SIG-M5 treated with dmso at 0.1 percent for 504 hours (cell line): ENCODE data around the gene METTL24.
A peak's percentile ranks its signal among the peaks of the same experiment; 100 is the strongest.

ENCODE experiments used
- DNase-seq: peaks from one replicate; lab custom pipeline; 2025; ENCODE audit not compliant: unreplicated experiment; lab: John Stamatoyannopoulos, UW

The METTL24 gene

DNA sequence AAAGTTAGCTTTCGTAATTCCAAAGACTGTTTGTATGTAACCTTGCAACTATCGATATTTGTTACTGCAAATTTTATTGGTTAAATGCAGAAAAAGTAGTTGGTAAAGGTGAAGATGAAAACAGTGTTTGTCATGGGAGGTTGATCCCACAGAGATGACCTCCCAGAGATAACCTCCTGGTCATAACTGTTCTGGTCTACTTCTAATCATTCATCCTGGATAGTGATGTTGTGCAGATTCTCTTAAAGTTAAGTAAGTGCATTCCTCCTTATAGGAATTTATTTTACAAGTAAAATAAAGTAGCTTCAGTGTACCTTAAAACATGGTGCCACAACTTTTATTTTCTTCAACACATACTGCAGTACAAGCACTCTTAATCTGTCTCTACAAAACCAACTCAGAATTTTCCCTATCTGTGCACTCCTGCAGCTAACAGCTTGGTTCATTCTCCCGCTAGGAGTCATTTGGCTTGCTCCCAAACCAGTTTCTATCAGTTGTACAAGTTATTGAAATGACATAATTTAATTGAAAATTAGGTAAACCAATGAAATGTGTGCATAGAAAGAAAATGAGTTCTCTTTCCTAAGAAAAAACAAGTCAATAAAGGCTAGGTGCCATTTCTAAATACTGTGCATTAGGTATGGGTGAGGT is 19.2 kb downstream of the METTL24 start:
- DNase-seq = no peak

DNA sequence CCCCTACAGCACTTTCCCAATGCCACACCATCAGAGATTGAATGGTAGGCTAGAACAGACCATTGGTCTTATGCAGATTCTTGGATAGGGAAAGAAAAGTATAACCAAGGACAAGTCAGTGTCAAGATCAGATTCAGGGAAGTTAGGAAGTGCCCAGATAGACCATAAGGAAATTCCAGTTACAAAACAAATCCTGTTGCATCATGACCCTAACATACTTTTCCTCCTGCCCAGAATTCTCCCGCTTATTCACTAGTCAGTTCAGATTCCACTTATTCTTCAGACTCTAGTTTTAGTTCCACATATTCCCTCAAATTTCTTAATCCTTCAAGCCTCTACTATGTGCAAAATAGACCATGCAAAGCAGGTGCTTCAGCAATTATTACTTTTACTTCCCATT is 20.7 kb downstream of the METTL24 start:
- DNase-seq = no peak

DNA sequence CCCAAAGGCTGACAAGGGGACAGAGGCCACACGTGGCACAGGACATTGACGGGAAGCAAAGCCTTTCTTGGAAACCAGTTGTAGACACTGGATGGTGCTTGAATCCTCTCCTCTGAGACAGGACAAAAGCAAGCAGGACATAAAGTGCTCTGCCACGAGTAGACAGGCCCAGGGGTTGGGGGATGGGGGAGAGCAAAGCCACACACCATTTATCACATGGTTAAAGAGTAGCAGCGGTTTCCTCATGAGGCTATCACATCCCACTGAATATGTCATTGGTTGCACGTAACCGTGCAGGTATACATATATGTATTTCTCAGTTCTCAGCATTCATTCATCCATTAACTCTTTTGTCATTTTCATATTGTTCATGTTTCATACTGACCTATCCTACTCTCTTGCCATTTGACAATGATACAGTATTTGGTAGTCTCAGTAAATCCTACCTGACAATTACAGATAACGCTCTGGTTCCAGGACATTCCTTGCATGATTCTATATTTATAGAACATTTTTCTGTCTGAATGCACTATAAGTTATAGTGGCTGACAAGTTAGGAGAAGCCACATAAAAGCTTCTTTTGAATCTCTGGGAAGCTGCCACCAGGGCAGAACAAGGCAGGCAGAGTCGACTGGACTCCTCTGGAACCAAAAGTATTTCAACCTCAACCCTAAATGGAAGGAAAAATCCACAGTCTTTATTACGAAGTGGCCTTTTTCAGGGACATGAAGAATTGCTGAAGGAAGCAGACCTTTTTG is 23.5 kb downstream of the METTL24 start:
- no peak for DNase-seq

DNA sequence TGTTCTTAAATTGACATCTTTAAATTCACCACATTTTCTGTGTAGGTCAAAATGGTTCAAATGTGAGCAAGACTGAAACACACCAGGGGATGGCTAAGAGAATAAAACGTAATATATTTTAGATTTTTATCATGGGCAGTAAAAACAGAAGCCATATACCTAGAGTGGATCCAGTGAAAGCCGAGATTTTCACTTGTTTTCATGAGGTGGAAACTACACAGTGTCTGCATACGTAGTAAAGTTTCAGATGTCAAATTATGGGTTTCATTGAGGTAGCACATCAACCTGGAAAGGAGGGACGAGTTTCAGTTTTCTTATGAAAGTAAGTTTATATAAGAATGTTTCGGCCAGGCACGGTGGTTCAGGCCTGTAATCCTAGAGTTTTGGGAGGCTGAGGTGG is 25.9 kb downstream of the METTL24 start:
- DNase-seq = no peak

DNA sequence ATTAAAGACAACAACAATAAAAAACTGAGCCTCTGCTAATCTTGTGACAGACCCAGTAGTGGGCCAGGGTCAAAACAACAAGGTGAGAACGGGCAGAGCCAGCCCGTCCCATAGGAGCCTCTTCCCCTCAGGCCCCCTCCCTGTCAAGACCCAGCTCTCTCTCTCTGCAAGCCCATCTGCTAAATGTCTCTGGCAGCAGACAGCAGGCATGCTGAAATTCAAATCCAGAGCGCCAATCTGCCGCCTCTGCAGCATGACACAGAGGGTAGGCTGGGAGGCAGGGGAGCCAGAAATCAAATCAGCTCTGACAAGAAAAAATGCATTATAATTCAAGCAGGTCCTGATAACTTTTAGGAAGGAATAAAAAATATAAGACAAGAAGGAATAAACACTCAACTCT is 26.3 kb downstream of the METTL24 start:
- DNase-seq = no peak

DNA sequence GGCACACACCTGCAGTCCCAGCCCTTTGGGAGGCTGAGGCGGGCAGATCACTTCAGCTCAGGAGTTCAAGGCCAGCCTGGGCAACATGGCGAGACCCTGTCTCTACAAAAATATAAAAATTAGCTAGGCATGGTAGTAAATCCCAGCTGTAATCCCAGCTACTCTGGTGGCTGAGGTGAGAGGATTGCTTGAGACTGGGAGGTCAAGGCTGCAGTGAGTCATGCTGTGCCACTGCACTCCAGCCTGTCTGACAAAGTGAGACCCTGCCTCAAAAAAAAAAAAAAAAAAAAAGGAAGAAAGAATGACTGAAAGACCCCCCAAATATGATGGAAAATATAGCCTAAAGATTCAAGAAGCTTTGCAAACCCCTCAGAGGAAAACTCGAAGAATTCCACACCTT is 26.8 kb downstream of the METTL24 start:
- DNase-seq = no peak

DNA sequence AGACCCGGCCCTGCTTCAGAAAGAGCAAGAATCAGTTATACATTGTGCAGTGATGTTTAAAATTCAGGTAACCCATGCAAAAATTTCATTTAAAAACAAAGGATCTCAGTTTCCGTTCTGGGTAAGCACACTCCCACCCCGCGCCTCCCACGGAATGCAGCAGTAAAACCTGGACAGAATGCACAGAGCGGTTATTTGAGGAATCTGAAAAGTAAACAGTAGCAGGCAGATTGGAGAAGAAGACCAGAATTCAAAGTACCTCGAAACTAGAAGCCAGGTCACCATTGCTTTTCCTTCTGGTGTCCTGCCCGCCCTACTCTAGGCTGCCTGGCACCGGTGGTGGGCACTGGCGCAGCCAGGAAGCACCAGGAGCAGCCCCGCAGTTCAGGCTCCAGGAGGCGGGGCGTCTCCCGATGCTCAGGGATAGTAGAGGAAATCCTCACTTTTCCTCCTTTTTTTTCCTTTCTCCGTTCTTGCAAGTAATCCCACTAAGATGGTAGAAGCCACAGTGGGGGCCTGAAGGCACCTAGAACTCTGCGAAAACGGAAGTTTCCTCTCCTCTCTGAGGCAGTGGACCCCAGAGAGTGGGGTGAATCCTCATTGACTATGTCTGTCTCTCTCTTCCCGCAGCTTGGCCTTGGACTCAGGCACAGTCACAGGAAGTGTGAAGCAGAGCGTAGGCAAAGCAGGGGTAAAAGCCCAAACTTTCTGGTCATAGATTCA is 28.3 kb downstream of the METTL24 start:
- no peak for DNase-seq

DNA sequence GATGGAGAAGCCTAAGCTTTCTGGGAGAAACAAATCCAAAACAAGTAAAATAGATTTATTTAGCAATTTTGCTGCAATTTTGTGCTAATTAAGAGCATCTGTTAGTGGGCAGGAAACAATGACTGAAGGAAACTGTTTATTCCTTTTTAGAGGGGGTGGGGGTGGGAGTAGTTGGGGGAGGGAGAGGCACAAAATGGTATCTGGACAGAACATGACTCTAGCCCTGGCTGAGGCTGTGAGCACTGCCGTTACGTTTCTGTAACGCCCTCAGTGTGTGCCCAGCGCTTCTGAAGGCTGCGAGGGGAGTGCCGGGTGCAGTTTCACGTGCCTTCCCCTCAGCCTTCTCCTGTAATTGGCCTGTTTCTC is 28.8 kb downstream of the METTL24 start:
- DNase-seq = no peak

DNA sequence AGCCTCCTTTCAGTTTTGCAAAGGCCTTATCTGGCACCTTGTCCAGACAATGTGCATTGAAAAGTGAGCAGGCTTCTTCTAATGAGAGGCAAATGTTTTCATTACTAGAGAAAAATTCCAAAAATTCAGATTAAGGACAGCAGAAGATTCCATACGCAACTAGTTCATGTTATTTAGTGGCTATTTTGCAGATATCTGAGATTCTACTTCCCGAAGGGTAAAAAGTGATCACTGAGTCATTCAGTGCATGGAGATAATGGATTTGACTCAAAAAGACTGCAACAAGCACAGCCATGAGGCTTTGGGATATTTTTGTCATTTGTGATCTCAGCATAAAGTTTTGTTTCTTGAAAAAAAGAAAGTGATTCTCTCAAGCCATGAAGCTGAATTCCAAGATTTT is 29.9 kb downstream of the METTL24 start:
- DNase-seq = no peak

DNA sequence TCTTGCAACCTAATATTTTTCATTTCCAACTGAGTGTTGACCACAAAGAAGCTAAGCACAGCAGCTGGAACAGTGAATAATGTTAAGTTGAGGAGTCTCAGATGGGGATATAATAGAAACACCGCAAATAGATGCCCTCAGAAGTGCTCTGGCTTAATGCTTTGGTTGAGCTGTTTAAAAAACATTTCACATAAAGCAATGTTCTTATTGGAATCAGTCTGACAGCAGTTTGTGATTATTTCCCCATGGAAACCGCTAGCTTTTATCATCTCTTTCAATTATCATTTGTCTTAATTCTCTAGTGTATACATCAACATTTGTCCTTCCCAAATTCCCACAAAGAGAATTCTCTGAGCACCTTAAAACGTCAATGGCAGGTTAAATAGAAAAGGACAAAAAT is 30.8 kb downstream of the METTL24 start:
- no peak for DNase-seq

DNA sequence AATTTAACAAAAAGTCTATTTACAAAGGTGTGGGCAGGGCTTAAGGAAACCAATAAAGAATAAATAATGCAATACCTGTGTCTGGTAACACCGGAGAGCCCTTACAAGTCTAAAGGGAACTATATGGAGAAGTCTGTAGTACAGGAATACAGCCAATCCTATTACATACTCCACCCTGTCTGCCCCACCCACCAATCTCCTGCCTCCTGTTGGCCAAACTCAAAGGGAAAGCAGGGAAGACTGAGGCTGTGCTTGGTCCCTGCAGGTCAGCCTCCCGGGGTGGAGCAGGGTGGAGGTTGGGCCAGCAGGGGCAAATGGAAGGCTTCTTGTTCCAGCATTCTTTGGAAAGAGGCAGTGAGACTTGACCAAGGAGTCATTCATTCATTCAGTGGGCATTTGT is 31.5 kb downstream of the METTL24 start:
- no peak for DNase-seq

DNA sequence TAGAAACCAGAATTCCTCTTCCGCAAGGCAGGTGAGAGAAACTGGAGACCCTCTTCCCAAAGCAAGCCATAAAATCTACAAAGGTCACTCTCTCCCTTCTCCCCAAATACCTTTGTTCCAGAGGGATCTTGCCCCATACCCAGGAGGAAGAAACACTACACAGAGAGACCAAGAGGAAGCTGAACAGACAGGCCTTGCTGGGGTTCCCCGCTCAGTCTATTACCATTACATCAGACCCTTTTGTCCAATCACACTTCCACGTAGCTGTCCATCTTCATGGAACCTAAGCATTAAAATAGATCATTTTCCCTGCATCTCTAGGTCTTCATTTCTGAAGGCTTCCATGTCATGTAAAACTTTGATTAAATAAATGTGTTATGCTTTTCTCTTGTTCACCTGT is 32.1 kb downstream of the METTL24 start:
- no peak for DNase-seq

DNA sequence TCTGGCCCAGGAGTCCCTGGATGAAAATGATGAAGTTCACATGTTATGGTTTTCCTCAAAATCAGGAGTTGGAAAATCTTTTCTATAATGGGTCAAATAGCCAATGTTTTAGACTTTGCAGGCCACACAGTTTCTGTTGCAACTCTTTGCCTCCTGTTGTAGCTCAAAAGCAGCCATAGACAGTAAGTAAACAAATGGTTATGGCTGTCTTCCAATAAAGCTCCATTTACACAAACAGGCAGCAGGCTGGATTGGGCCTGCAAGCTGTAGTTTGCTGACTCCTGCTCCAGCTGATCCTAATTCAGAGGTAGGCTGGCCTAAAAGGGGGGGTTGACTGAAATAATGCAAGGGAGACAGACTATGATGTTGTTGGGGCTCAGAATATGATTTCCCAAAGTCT is 33.0 kb downstream of the METTL24 start:
- DNase-seq = no peak

DNA sequence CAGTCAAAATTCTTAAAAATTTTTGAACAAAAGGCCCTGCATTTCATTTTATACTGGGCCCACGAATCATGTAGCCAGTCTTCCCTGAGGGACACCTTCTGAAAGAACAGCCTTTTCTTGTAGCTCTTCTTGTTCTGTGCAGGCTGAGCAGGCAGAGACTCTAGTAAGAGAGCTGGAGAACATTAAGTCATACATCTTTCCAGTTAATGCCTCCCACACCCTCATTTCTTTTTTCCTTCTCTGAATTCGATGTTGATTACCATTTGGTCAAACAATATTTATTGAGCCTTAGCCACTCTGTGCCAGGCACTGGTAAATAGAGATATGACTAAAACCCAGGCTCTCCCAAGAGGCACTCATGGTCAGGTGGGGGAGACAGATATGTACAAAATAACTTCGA is 33.6 kb downstream of the METTL24 start:
- no peak for DNase-seq

DNA sequence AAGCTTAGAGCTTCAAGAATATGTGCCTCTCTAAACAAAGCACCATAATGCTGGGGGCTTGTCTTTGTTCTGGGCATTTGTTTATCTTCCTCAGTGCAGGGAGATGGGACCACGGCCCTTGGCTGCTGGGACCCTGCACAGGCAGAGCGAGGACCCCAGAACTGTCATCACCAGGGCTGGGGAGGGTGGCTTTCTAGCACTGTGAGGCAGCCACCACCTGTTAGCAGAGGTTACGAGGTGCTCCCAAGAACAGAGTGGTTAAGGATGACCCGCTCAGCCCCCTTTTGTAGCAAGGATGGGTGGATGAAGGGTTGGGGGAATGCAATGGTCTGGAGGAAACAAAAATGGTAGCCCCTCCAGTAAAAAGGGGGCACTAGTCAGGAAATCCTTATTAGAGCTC is 34.9 kb downstream of the METTL24 start:
- DNase-seq = no peak

DNA sequence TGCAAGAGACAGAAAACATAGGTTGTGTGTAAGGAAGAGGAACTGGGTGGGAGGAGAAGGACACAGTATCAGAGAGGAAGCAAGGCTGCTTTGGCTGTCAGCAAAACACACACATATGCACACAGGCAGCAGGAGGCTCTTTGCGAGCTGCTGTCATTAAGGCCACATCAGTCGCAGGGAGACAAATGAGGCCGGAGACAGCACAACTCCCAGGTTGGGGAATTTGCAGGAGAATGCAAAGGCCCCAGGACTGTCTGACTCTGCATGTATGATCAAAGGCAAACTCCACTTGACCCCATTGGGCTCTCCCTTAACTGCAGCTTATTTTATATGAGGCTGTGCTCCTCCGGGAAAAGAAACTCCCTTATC is 35.3 kb downstream of the METTL24 start:
- DNase-seq = peak; percentile 44

DNA sequence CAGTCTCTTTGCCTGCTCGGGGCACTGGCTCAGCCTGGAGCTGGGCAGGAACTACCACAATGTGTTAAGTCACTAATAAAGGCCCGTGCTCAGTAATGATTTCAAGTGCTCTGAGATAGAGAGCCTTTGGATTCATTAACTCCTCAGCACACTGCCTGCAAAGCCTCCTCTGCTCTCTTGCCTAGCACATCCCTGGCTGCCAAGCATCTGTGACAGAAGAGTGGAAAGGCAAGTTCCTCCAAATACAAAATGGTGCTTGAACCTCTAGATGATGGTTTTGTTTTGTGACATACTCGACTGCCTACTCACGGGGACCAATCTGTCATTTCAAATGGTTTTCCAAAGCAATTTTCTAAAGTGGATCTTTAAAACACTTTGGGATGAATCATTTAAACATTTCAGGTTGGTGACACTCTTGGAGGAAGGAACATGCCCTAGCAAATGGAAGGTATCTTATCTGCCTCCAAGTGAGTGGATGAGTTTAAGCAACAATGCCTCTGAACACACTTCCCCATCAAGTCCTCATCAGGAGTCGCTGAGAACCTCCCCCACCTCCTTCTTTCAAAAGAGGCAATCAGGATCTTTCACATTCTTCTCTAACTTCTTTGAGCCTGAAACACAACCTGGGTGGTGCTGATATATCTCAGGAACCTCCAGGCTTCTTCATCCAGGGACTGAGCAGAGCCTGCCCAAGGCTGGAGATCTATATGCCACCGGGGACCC is 35.8 kb downstream of the METTL24 start:
- DNase-seq = no peak

DNA sequence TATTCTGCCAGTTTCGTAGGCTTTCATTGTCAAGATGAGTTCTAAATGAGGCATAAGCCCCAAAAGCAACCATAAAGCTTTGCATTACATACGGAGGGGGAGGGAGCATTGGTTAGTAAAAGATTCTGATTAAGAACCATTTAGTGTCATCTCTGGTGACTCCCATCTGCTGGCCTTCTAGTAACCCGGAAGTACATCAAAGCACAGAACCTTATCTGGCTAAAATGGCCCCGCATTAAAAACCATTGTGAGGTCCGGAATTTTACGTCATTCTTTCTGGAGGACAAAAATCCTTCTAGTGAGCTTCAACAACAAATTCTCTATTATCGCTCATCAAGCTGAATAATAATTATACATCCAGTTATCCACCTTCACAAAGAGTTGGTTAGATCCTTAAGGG is 37.8 kb downstream of the METTL24 start:
- DNase-seq = no peak

DNA sequence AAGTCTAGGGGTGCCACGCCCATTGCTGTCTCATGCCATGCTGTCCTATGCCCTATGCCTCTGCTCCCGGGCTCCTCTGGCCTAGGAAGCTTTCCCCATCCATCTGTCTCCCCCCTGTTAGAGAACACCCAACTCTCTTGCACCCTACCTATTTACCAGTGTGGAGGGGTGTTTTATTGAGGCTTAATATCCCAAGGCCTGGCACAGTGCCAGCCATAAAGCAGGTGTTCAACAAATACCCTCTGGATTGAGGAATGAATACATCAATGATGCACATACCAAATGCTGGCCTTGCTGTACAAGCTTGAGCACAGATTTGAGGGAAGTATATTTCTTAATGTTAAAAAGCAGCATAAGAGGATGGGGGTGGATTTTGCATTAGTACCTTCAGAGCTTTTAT is 38.3 kb downstream of the METTL24 start:
- no peak for DNase-seq

DNA sequence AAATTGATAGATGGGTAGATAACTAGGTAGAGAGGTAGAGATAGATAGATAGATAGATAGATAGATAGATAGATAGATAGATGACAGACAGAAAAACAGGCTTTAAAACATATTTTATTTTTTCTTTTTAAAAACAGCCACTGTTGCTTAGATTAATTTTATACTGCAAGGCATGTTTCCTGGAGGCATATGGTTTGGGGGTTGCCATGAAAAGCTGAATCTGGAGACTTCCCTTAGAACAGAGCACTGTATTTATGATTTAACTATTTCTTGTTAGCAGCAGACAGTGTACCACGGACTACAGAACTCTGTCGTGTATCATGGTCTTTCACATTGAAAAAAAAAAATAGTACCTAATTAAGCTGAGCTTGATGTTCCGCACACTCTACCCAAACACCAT is 38.8 kb downstream of the METTL24 start:
- DNase-seq = no peak

DNA sequence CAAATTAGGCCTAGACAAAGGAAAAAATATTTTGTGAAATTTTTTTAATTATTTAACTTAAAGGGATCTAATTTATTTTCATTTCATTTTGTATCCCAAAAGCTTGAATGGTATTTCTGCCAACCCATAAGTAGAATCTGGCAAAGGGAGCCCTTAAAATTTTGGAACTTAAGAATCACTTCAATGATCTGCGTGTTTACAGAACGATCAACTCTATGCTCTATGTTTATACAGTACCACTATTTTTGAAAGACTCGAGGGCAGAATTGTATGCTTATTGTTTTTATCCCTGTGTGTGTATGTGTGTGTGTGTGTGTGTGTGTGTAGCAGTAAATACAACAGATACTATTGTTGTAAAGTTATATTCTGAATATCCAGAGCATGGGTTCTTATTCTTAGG is 39.2 kb downstream of the METTL24 start:
- DNase-seq = no peak

DNA sequence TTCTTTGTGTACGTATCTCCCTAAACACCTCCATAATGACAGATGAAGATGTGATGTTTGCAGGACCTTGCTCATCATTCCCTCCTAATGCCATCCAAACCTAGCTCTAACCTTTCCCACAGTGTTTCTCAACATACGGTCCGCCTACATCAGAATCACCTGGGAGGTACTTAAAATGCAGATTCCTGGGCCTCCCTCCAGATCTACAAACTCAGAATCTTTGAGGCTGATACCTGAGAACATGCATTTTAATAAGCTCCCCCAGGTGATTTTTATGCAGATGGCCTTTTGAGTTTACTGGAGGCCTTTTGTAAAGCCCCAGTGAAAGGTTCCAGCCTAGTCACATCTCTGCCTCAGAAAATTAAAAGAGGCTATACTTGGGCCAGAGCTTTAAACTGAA is 40.5 kb downstream of the METTL24 start:
- DNase-seq = no peak
